MM.1S (cell line): ENCODE measurements around the gene WIZ.

Experiments
- CTCF ChIP-seq: fragments of 300-600 bp; sonication (generic); IDR thresholded peaks from 2 replicates; pipeline ENCODE4 v1.5.1; 2016; ENCODE audit warnings: antibody characterized with exemption, low read length, mixed read lengths
- EZH2 ChIP-seq: fragments of 300-600 bp; sonication (generic); optimal IDR thresholded peaks from 2 replicates; pipeline ENCODE3; 2017; ENCODE audit warnings: low read depth, mild to moderate bottlenecking, antibody characterized with exemption, low read length, mixed read lengths

GRCh38 chr19:15428956-15429824 lies 20.6 kb downstream of the WIZ start:
- TF ChIP-seq CTCF (no peak), EZH2 (no peak)
